ENCODE results near the gene ZNF385B. TPM values are rescaled to one million over a fixed set of nuclear protein-coding genes. Genes with fewer than 3 reads are reported as not detected.

ZNF385B gene
- total RNA-seq, 1 donor from 2014 or later = not detected

GRCh38 chr2:179771791-179772190 is 89.6 kb downstream of the ZNF385B start:
- Mint-ChIP-seq H3K4me1 (no peaks in the 10 kb centered on the region), H3K4me3 (no peak overlapping the region), H3K27me3 (peaks cover 2% of the 10 kb centered on the region), H3K9me3 (no peaks in the 10 kb centered on the region), H3K36me3 (ENCODE audit: low read depth) (no peaks in the 10 kb centered on the region), H3K27ac (no peak overlapping the region)
- no peak for DNase-seq
- intact Hi-C loops (cut with micrococcal nuclease) = no loop called here

- Mint-ChIP-seq H3K36me3 (ENCODE audit: low read depth) (no peaks in the 10 kb centered on the region), H3K4me1 (no peaks in the 10 kb centered on the region), H3K4me3 (no peak overlapping the region), H3K9me3 (no peaks in the 10 kb centered on the region), H3K27me3 (peaks cover 2% of the 10 kb centered on the region), H3K27ac (no peak overlapping the region)
- no peak for DNase-seq
- intact Hi-C loops (cut with micrococcal nuclease) = no loop called here
Observed at GRCh38 chr2:179770029-179770428, 91.4 kb downstream of the ZNF385B start.

- Mint-ChIP-seq H3K27ac (no peak overlapping the region), H3K36me3 (ENCODE audit: low read depth) (no peaks in the 10 kb centered on the region), H3K4me3 (no peak overlapping the region), H3K27me3 (peaks cover 2% of the 10 kb centered on the region), H3K4me1 (no peaks in the 10 kb centered on the region), H3K9me3 (no peaks in the 10 kb centered on the region)
- intact Hi-C loops (cut with micrococcal nuclease) = no loop called here
- DNase-seq = no peak
Observed at GRCh38 chr2:179769323-179769722, 92.1 kb downstream of the ZNF385B start.

- Mint-ChIP-seq H3K9me3 (no peaks in the 10 kb centered on the region), H3K27me3 (peaks cover 2% of the 10 kb centered on the region), H3K4me3 (no peak overlapping the region), H3K36me3 (ENCODE audit: low read depth) (no peaks in the 10 kb centered on the region), H3K4me1 (no peaks in the 10 kb centered on the region), H3K27ac (no peak overlapping the region)
- intact Hi-C loops (cut with micrococcal nuclease) = no loop called here
- no peak for DNase-seq
Observed at GRCh38 chr2:179768765-179769164, 92.6 kb downstream of the ZNF385B start.

- no peak for DNase-seq
Observed at GRCh38 chr2:179765666-179766065, 95.7 kb downstream of the ZNF385B start.

GRCh38 chr2:179764710-179765109 is 96.7 kb downstream of the ZNF385B start:
- intact Hi-C loops (cut with micrococcal nuclease) = no loop called here
- H3K4me3 Mint-ChIP-seq = no peak overlapping the region
- no peak overlapping the region for H3K27ac Mint-ChIP-seq
- no peaks in the 10 kb centered on the region for H3K36me3 Mint-ChIP-seq (ENCODE audit: low read depth)
- no peaks in the 10 kb centered on the region for H3K4me1 Mint-ChIP-seq
- H3K27me3 Mint-ChIP-seq = no peaks in the 10 kb centered on the region
- H3K9me3 Mint-ChIP-seq = no peaks in the 10 kb centered on the region
- no peak for DNase-seq

More at GRCh38 chr2:179765666-179766065, 95.7 kb downstream of the ZNF385B start:
- Mint-ChIP-seq H3K9me3 (no peaks in the 10 kb centered on the region), H3K4me3 (no peak overlapping the region), H3K27ac (no peak overlapping the region), H3K4me1 (no peaks in the 10 kb centered on the region), H3K27me3 (no peaks in the 10 kb centered on the region), H3K36me3 (ENCODE audit: low read depth) (no peaks in the 10 kb centered on the region)
- intact Hi-C loops (cut with micrococcal nuclease) = no loop called here

- H3K27ac Mint-ChIP-seq = no peak overlapping the region
- intact Hi-C loops (cut with micrococcal nuclease) = no loop called here
Observed at GRCh38 chr2:179758636-179759035, 102.8 kb downstream of the ZNF385B start.

GRCh38 chr2:179751163-179751809 is 110.1 kb downstream of the ZNF385B start:
- no peak overlapping the region for H3K27ac Mint-ChIP-seq
- no peaks in the 10 kb centered on the region for H3K4me1 Mint-ChIP-seq
- intact Hi-C loops (cut with micrococcal nuclease) = loop anchor here (2.0 kb wide), 1 partner anchor 340 kb away; no protein-coding TSS in a partner anchor
- peaks cover 8% of the 10 kb centered on the region for H3K27me3 Mint-ChIP-seq
- no peak for DNase-seq
- no peaks in the 10 kb centered on the region for H3K9me3 Mint-ChIP-seq
- H3K4me3 Mint-ChIP-seq = no peak overlapping the region
- no peaks in the 10 kb centered on the region for H3K36me3 Mint-ChIP-seq (ENCODE audit: low read depth)

More at GRCh38 chr2:179758636-179759035, 102.8 kb downstream of the ZNF385B start:
- Mint-ChIP-seq H3K27me3 (peaks cover 2% of the 10 kb centered on the region), H3K4me1 (no peaks in the 10 kb centered on the region), H3K36me3 (ENCODE audit: low read depth) (no peaks in the 10 kb centered on the region), H3K9me3 (no peaks in the 10 kb centered on the region), H3K4me3 (no peak overlapping the region)
- DNase-seq = no peak

GRCh38 chr2:179749210-179749609 is 112.2 kb downstream of the ZNF385B start:
- Mint-ChIP-seq H3K9me3 (no peaks in the 10 kb centered on the region), H3K4me3 (no peak overlapping the region), H3K4me1 (no peaks in the 10 kb centered on the region)

GRCh38 chr2:179746981-179747380 is 114.4 kb downstream of the ZNF385B start:
- Mint-ChIP-seq H3K4me3 (no peak overlapping the region), H3K27ac (no peak overlapping the region), H3K9me3 (no peaks in the 10 kb centered on the region), H3K36me3 (ENCODE audit: low read depth) (no peaks in the 10 kb centered on the region), H3K4me1 (no peaks in the 10 kb centered on the region), H3K27me3 (peaks cover 3% of the 10 kb centered on the region)
- intact Hi-C loops (cut with micrococcal nuclease) = loop anchor here (5.0 kb wide), 1 partner anchor 325 kb away; no protein-coding TSS in a partner anchor
- DNase-seq = no peak

More at GRCh38 chr2:179749210-179749609, 112.2 kb downstream of the ZNF385B start:
- no peak for DNase-seq
- Mint-ChIP-seq H3K36me3 (ENCODE audit: low read depth) (no peaks in the 10 kb centered on the region), H3K27me3 (peaks cover 6% of the 10 kb centered on the region), H3K27ac (no peak overlapping the region)
- intact Hi-C loops (cut with micrococcal nuclease) = loop anchor here (5.0 kb wide), 1 partner anchor 327 kb away; no protein-coding TSS in a partner anchor

- no peak for DNase-seq
- H3K9me3 Mint-ChIP-seq = no peaks in the 10 kb centered on the region
- no peak overlapping the region for H3K27ac Mint-ChIP-seq
- H3K4me3 Mint-ChIP-seq = no peak overlapping the region
- intact Hi-C loops (cut with micrococcal nuclease) = loop anchor here (5.0 kb wide), 1 partner anchor 323 kb away; no protein-coding TSS in a partner anchor
- H3K36me3 Mint-ChIP-seq (ENCODE audit: low read depth) = no peaks in the 10 kb centered on the region
- no peaks in the 10 kb centered on the region for H3K4me1 Mint-ChIP-seq
- peaks cover 4% of the 10 kb centered on the region for H3K27me3 Mint-ChIP-seq
Observed at GRCh38 chr2:179745635-179746256, 115.7 kb downstream of the ZNF385B start.

GRCh38 chr2:179744401-179744800 is 117.0 kb downstream of the ZNF385B start:
- H3K27ac Mint-ChIP-seq = no peak overlapping the region
- H3K27me3 Mint-ChIP-seq = peaks cover 4% of the 10 kb centered on the region
- no peaks in the 10 kb centered on the region for H3K36me3 Mint-ChIP-seq (ENCODE audit: low read depth)
- H3K4me3 Mint-ChIP-seq = no peak overlapping the region
- H3K9me3 Mint-ChIP-seq = no peaks in the 10 kb centered on the region
- DNase-seq = no peak
- intact Hi-C loops (cut with micrococcal nuclease) = no loop called here
- H3K4me1 Mint-ChIP-seq = no peaks in the 10 kb centered on the region

- intact Hi-C loops (cut with micrococcal nuclease) = no loop called here
- no peaks in the 10 kb centered on the region for H3K4me1 Mint-ChIP-seq
Observed at GRCh38 chr2:179741317-179741716, 120.1 kb downstream of the ZNF385B start.

GRCh38 chr2:179729966-179730365 is 131.4 kb downstream of the ZNF385B start:
- H3K4me3 Mint-ChIP-seq = no peak overlapping the region
- DNase-seq = no peak
- no peaks in the 10 kb centered on the region for H3K4me1 Mint-ChIP-seq
- no peaks in the 10 kb centered on the region for H3K9me3 Mint-ChIP-seq
- H3K36me3 Mint-ChIP-seq (ENCODE audit: low read depth) = no peaks in the 10 kb centered on the region
- intact Hi-C loops (cut with micrococcal nuclease) = no loop called here
- H3K27ac Mint-ChIP-seq = no peak overlapping the region
- no peaks in the 10 kb centered on the region for H3K27me3 Mint-ChIP-seq

More at GRCh38 chr2:179741317-179741716, 120.1 kb downstream of the ZNF385B start:
- Mint-ChIP-seq H3K27me3 (peaks cover 4% of the 10 kb centered on the region), H3K4me3 (no peak overlapping the region), H3K27ac (no peak overlapping the region), H3K9me3 (no peaks in the 10 kb centered on the region), H3K36me3 (ENCODE audit: low read depth) (no peaks in the 10 kb centered on the region)
- DNase-seq = no peak

Measured in activated CD4-positive, alpha-beta T cell treated with anti-CD3 and anti-CD28 coated beads, Interleukin-2, amount 10 ng/mL, durations not matched to agents 24 days and 14 days (primary cell).